PC-3 (cell line): ENCODE data around the gene TEKT3. TPM values are rescaled to one million over a fixed set of nuclear protein-coding genes. Genes with fewer than 3 reads are reported as not detected.

Source experiments
- ATAC-seq: fragments of 200-7000 bp; cut with Tn5 transposase; 2 replicates; pipeline ENCODE4 v1.9.1; 2020; ENCODE audit warnings: mild to moderate bottlenecking, moderate library complexity
- BruUV-seq: library from RNA; stranded (reverse); fragments of 400-500 nt; replicated peaks from 2 replicates; lab custom pipeline; 2021; lab: Mats Ljungman, UMichigan
- CTCF ChIA-PET: fragments of 300-600 bp; sonication (Branson Sonifier 250); formaldehyde crosslinking; loops from one replicate; lab custom pipeline; 2022; ENCODE audit warnings: antibody characterized with exemption; lab: Charles Lee
- POLR2A ChIA-PET: fragments of 300-600 bp; sonication (Branson Sonifier 250); formaldehyde crosslinking; loops from one replicate; lab custom pipeline; 2022; ENCODE audit warnings: antibody characterized with exemption; ENCODE audit not compliant: unreplicated experiment; lab: Charles Lee
- DNase-seq: peaks from one replicate; pipeline ENCODE4 v3.0.0-alpha.2; 2015
- H2AFZ ChIP-seq: fragments of 300-600 bp; sonication (generic); 2 replicates; pipeline ENCODE4 v1.6.0; 2016; ENCODE audit warnings: antibody characterized with exemption, low read length
- H3F3A ChIP-seq: fragments of 300-600 bp; sonication (generic); one replicate; pipeline ENCODE4 v1.6.0; 2017; ENCODE audit warnings: antibody characterized with exemption, low read length, control low read depth, mild to moderate bottlenecking; ENCODE audit not compliant: unreplicated experiment
- H3K27ac ChIP-seq: fragments of 300-600 bp; sonication (generic); 2 replicates; pipeline ENCODE4 v1.5.1; 2016; ENCODE audit warnings: mild to moderate bottlenecking, low read length
- H3K27me3 ChIP-seq: fragments of 300-600 bp; sonication (generic); 2 replicates; pipeline ENCODE4 v1.6.1; 2016; ENCODE audit warnings: low read length, mixed read lengths
- H3K36me3 ChIP-seq: fragments of 300-600 bp; sonication (generic); 2 replicates; pipeline ENCODE4 v1.6.1; 2016; ENCODE audit warnings: low read depth, mixed run types, low read length, mixed read lengths
- H3K4me1 ChIP-seq: fragments of 300-600 bp; sonication (generic); 2 replicates; pipeline ENCODE4 v1.5.1; 2016; ENCODE audit warnings: low read length; ENCODE audit not compliant: insufficient read depth
- H3K4me2 ChIP-seq: fragments of 300-600 bp; sonication (generic); 2 replicates; pipeline ENCODE4 v1.6.0; 2016; ENCODE audit warnings: low read length
- H3K4me3 ChIP-seq: fragments of 300-600 bp; sonication (generic); 2 replicates; pipeline ENCODE4 v1.5.1; 2016; ENCODE audit warnings: mild to moderate bottlenecking, low read length, mixed read lengths
- H3K79me2 ChIP-seq: fragments of 300-600 bp; sonication (generic); 2 replicates; pipeline ENCODE4 v1.6.1; 2017; ENCODE audit warnings: low read length, mixed read lengths
- H3K9ac ChIP-seq: fragments of 300-600 bp; sonication (generic); 2 replicates; pipeline ENCODE4 v1.6.0; 2016; ENCODE audit warnings: mild to moderate bottlenecking, low read length
- H3K9me2 ChIP-seq: fragments of 300-600 bp; sonication (generic); replicated peaks from 2 replicates; pipeline ENCODE4 v1.6.1; 2016; ENCODE audit warnings: mixed run types, low read length, mixed read lengths
- H3K9me3 ChIP-seq: fragments of 300-600 bp; sonication (generic); 2 replicates; pipeline ENCODE4 v1.6.1; 2016; ENCODE audit warnings: low read length, mixed read lengths
- H4K20me1 ChIP-seq: fragments of 300-600 bp; sonication (generic); 2 replicates; pipeline ENCODE4 v1.6.1; 2016; ENCODE audit warnings: low read length, mixed read lengths
- CTCF ChIP-seq: fragments of 300-600 bp; sonication (generic); conservative IDR thresholded peaks from 2 replicates; pipeline ENCODE4 v1.5.1; 2017; ENCODE audit warnings: antibody characterized with exemption, low read depth, mild to moderate bottlenecking, low read length
- EZH2 ChIP-seq: fragments of 300-600 bp; sonication (generic); IDR thresholded peaks from one replicate; pipeline ENCODE4 v1.6.1; 2017; ENCODE audit warnings: antibody characterized with exemption, mild to moderate bottlenecking, low read length; ENCODE audit not compliant: unreplicated experiment
- EZH2phosphoT487 ChIP-seq: fragments of 300-600 bp; sonication (generic); IDR thresholded peaks from 2 replicates; pipeline ENCODE4 v1.6.1; 2018; ENCODE audit warnings: mild to moderate bottlenecking, antibody characterized with exemption, low read length, borderline replicate concordance
- intact Hi-C: fragments of 100-400 bp; cut with micrococcal nuclease; formaldehyde crosslinking; loops from 2 replicates; pipeline ENCODE4 v1.9.0; 2023
- total RNA-seq: library from RNA; depleted of rRNA; stranded (reverse); fragments of >200 nt; gene quantifications from 2 replicates; pipeline ENCODE4 v1.2.3, GENCODE V29; 2014

The TEKT3 gene
- total RNA-seq, 1 experiment from 2014 or later = not detected

GRCh38 chr17:15298176-15298575 lies 43.2 kb downstream of the TEKT3 start:
- no peak overlapping the region for H2AFZ ChIP-seq
- no peaks in the 10 kb centered on the region for H4K20me1 ChIP-seq
- peaks cover 11% of the 10 kb centered on the region for H3K4me1 ChIP-seq
- H3K4me3 ChIP-seq = no peak overlapping the region
- H3K9ac ChIP-seq = no peak overlapping the region
- no peaks in the 10 kb centered on the region for H3F3A ChIP-seq
- H3K9me3 ChIP-seq = no peaks in the 10 kb centered on the region
- peak; percentile 67 for DNase-seq
- H3K79me2 ChIP-seq = no peaks in the 10 kb centered on the region
- POLR2A ChIA-PET = no interaction called here
- no peak overlapping the region for H3K27ac ChIP-seq
- no peaks in the 10 kb centered on the region for H3K9me2 ChIP-seq
- no peak overlapping the region for H3K4me2 ChIP-seq
- H3K36me3 ChIP-seq = no peaks in the 10 kb centered on the region
- peak; percentile 75 for ATAC-seq
- no peaks in the 10 kb centered on the region for H3K27me3 ChIP-seq
- no TSS peak for BruUV-seq
- CTCF ChIA-PET = no interaction called here
- intact Hi-C loops = no loop called here
- TF ChIP-seq EZH2phosphoT487 (no peak), CTCF (no peak), EZH2 (no peak)

- Histone ChIP-seq H3F3A (no peaks in the 10 kb centered on the region), H3K36me3 (no peaks in the 10 kb centered on the region), H3K4me2 (no peak overlapping the region), H2AFZ (no peak overlapping the region), H3K4me3 (no peak overlapping the region), H3K4me1 (peaks cover 35% of the 10 kb centered on the region), H3K9ac (no peak overlapping the region), H3K27ac (no peak overlapping the region), H3K9me2 (no peaks in the 10 kb centered on the region), H4K20me1 (no peaks in the 10 kb centered on the region), H3K27me3 (no peaks in the 10 kb centered on the region), H3K79me2 (no peaks in the 10 kb centered on the region), H3K9me3 (no peaks in the 10 kb centered on the region)
- POLR2A ChIA-PET = interaction anchor here (0.5 kb wide), 1 partner anchor 406 kb away, joined by 5 read pairs; the partner anchor contains the start of gene ZNF286A
- no TSS peak for BruUV-seq
- CTCF ChIA-PET = no interaction called here
- no peak for ATAC-seq
- TF ChIP-seq EZH2 (no peak), EZH2phosphoT487 (no peak), CTCF (no peak)
- no peak for DNase-seq
- intact Hi-C loops = no loop called here
Measured at GRCh38 chr17:15293558-15293957, 47.8 kb downstream of the TEKT3 start.

GRCh38 chr17:15291674-15292361 lies 49.6 kb downstream of the TEKT3 start:
- Histone ChIP-seq H3K9ac (peak overlapping the region; percentile 9; the same call in 1 of the 2 replicates), H3K4me1 (peaks cover 29% of the 10 kb centered on the region), H3K4me2 (0 out of 2 replicates have a peak overlapping the region, but pooled peaks have one; percentile 2), H3F3A (no peaks in the 10 kb centered on the region), H3K9me2 (no peaks in the 10 kb centered on the region), H3K27me3 (no peaks in the 10 kb centered on the region), H4K20me1 (no peaks in the 10 kb centered on the region), H3K36me3 (no peaks in the 10 kb centered on the region), H3K27ac (peak overlapping the region; percentile 35), H3K79me2 (no peaks in the 10 kb centered on the region), H3K4me3 (no peak overlapping the region), H3K9me3 (no peaks in the 10 kb centered on the region), H2AFZ (no peak overlapping the region)
- TF ChIP-seq EZH2 (no peak), EZH2phosphoT487 (no peak), CTCF (0 out of 2 replicates have a peak, but pooled peaks have one; percentile 11)
- ATAC-seq (no peak), DNase-seq (peak; percentile 70)
- ChIA-PET CTCF (no interaction called here), POLR2A (no interaction called here)
- BruUV-seq = no TSS peak
- intact Hi-C loops = no loop called here
